HepG2 (cell line): Measurements from ENCODE around the gene RGL1. TPM values are rescaled to one million over a fixed set of nuclear protein-coding genes. Genes with fewer than 3 reads are reported as not detected.

Experiments
- ATAC-seq: fragments of 200-7000 bp; cut with Tn5 transposase; 3 replicates; pipeline ENCODE4 v1.9.1; 2020; ENCODE audit warnings: mild to moderate bottlenecking, moderate library complexity
- BruUV-seq: library from RNA; stranded (reverse); fragments of 400-500 nt; replicated peaks from 2 replicates; lab custom pipeline; 2021; lab: Mats Ljungman, UMichigan
- CTCF ChIA-PET: fragments of 300-600 bp; formaldehyde crosslinking; extraction: SDS; loops from one replicate; lab custom pipeline; 2021; ENCODE audit warnings: low total read pairs, inconsistent platforms, low intra/inter-chr PET ratio; lab: Yijun Ruan, JAX
- POLR2A ChIA-PET: fragments of 350-600 bp; sonication (Branson Sonifier 250); formaldehyde crosslinking; loops from one replicate; lab custom pipeline; 2020; ENCODE audit warnings: antibody characterized with exemption, inconsistent platforms; lab: Yijun Ruan, JAX
- DNase-seq: peaks from one replicate; pipeline ENCODE4 v3.0.0-alpha.2; 2015; ENCODE audit warnings: low spot score
- FAIRE-seq: peaks from 3 replicates; lab custom pipeline; 2011; peaks lifted over from hg19 to GRCh38; lab: Jason Lieb, UNC
- H2AFZ ChIP-seq: one replicate; pipeline ENCODE4 v1.6.1; 2011; ENCODE audit warnings: low read length, inconsistent platforms
- H3K27ac ChIP-seq: fragments of 300-600 bp; 3 replicates; pipeline ENCODE4 v1.8.0; 2011; ENCODE audit warnings: mixed run types, mild to moderate bottlenecking, mixed read lengths, low read length, inconsistent platforms; ENCODE audit not compliant: insufficient read depth; ENCODE audit errors: extremely low read length
- H3K27me3 ChIP-seq, 2 experiments: fragments of 200-600 bp in 1 of 2; 2 replicates in 1 of 2; 3 replicates in 1 of 2; pipeline versions ENCODE4 v1.6.0 to v1.8.0; 2011; ENCODE audit warnings: low read length in 2 of 2, mild to moderate bottlenecking in 2 of 2, moderate library complexity in 2 of 2, inconsistent platforms in 1 of 2; ENCODE audit not compliant: insufficient read depth in 2 of 2, control insufficient read depth in 1 of 2
- H3K36me3 ChIP-seq, 2 experiments: fragments of 200-600 bp in 1 of 2; replicated peaks in 1 of 2; 2 replicates in 1 of 2; 3 replicates in 1 of 2; pipeline versions ENCODE4 v1.5.1 to v1.8.0; 2011; ENCODE audit warnings: low read length in 2 of 2, inconsistent platforms in 1 of 2; ENCODE audit not compliant: insufficient read depth in 2 of 2, control insufficient read depth in 1 of 2
- H3K4me1 ChIP-seq: 2 replicates; pipeline ENCODE4 v1.5.1; 2012; ENCODE audit warnings: low read length, inconsistent platforms; ENCODE audit not compliant: insufficient read depth
- H3K4me2 ChIP-seq: 2 replicates; pipeline ENCODE4 v1.6.0; 2011; ENCODE audit warnings: low read depth, low read length, inconsistent platforms
- H3K4me3 ChIP-seq, 3 experiments: fragments of 200-600 bp in 1 of 3; sonication (generic), shearing (Covaris generic) in 1 of 3; replicated peaks in 1 of 3; 2 replicates each; pipeline ENCODE4 v1.5.1; 2011 to 2016; ENCODE audit warnings: low read length in 3 of 3, inconsistent platforms in 2 of 3, low read depth in 2 of 3, mild to moderate bottlenecking in 2 of 3, control low read depth in 1 of 3, mixed read lengths in 1 of 3; ENCODE audit not compliant: insufficient read depth in 1 of 3
- H3K79me2 ChIP-seq: one replicate; pipeline ENCODE4 v1.6.1; 2011; ENCODE audit warnings: low read length, inconsistent platforms; ENCODE audit not compliant: insufficient read depth
- H3K9ac ChIP-seq: 2 replicates; pipeline ENCODE4 v1.6.0; 2011; ENCODE audit warnings: mild to moderate bottlenecking, low read depth, low read length, inconsistent platforms; ENCODE audit not compliant: insufficient read depth
- H3K9me3 ChIP-seq: 2 replicates; pipeline ENCODE4 v1.5.1; 2012; ENCODE audit warnings: mild to moderate bottlenecking, low read length
- H4K20me1 ChIP-seq: 2 replicates; pipeline ENCODE4 v1.6.0; 2011; ENCODE audit warnings: inconsistent platforms, mild to moderate bottlenecking, low read length, moderate library complexity; ENCODE audit not compliant: insufficient read depth
- MAFF ChIP-seq: IDR thresholded peaks from 2 replicates; pipeline ENCODE4 v1.6.1; 2011; ENCODE audit warnings: low read depth, low read length, improper control_type of control experiment
- MAFK ChIP-seq, 2 experiments: IDR thresholded peaks in 1 of 2; conservative IDR thresholded peaks in 1 of 2; 2 replicates each; pipeline ENCODE4 v1.6.1; 2011; ENCODE audit warnings: improper control_type of control experiment in 2 of 2, low read length in 2 of 2
- MTERF4 ChIP-seq: sonication (generic); formaldehyde crosslinking; IDR thresholded peaks from 2 replicates; pipeline ENCODE4 v1.8.0; 2023; ENCODE audit warnings: mild to moderate bottlenecking, missing genetic modification reagents
- PHB2 ChIP-seq: fragments of 450-650 bp; IDR thresholded peaks from 2 replicates; pipeline ENCODE4 v1.6.1; 2018; ENCODE audit not compliant: partially characterized antibody
- SMARCC2 ChIP-seq: fragments of 450-650 bp; IDR thresholded peaks from 2 replicates; pipeline ENCODE4 v1.6.1; 2017; ENCODE audit warnings: antibody characterized with exemption, mild to moderate bottlenecking
- WIZ ChIP-seq: sonication (generic); formaldehyde crosslinking; IDR thresholded peaks from 2 replicates; pipeline ENCODE4 v1.5.1; 2020; ENCODE audit warnings: mild to moderate bottlenecking, missing genetic modification reagents
- ZNF251 ChIP-seq: sonication (generic); formaldehyde crosslinking; IDR thresholded peaks from 2 replicates; pipeline ENCODE4 v1.9.0; 2021; ENCODE audit warnings: mild to moderate bottlenecking, missing genetic modification reagents
- ZNF878 ChIP-seq: sonication (generic); formaldehyde crosslinking; IDR thresholded peaks from 2 replicates; pipeline ENCODE4 v1.8.1; 2023; ENCODE audit warnings: mild to moderate bottlenecking, missing genetic modification reagents, moderate library complexity
- WGBS: methylation state at CpG from one replicate; pipeline ENCODE4 v1.1.6; 2017; ENCODE audit warnings: low lambda C conversion rate; 5-methylcytosine and 5-hydroxymethylcytosine counted together
- in situ Hi-C: cut with HindIII; loops from 2 replicates; pipeline ENCODE4 v1.10.0; 2017; ENCODE audit warnings: low pct_unique_long_range_greater_than_20kb; ENCODE audit not compliant: extremely low pct_ligation_motif_present
- intact Hi-C: fragments of 100-400 bp; cut with micrococcal nuclease; formaldehyde crosslinking; loops from one replicate; pipeline ENCODE4 v1.10.0; 2022; ENCODE audit not compliant: unreplicated experiment
- polyA plus RNA-seq, 8 experiments: library from polyadenylated mRNA; depleted of rRNA in 3 of 8; stranded (reverse) in 7 of 8; unstranded in 1 of 8; fragments of >200 nt; fragmentation: Illumina TruSeq in 4 of 8; extraction: Trizol in 4 of 8; gene quantifications; 2 replicates each; pipeline versions ENCODE4 v1.2.1 to v1.2.3, GENCODE V29; 2011 to 2016; ENCODE audit warnings: low read depth in 4 of 8, missing spikeins in 1 of 8, mixed read lengths in 1 of 8; ENCODE audit not compliant: insufficient read depth in 1 of 8
- total RNA-seq, 5 experiments: library from RNA; depleted of rRNA; stranded (reverse); fragments of >200 nt; fragmentation: Illumina TruSeq; extraction: Trizol; gene quantifications; 2 replicates each; pipeline ENCODE4 v1.2.3, GENCODE V29; 2016; ENCODE audit warnings: low read depth in 1 of 5

Gene RGL1
- total and polyA plus RNA-seq, 2 of the 13 experiments (the other 11 are each of a cell fraction or from before 2014, with no cell fraction given) = 3.5 to 4.7 TPM

- intact Hi-C loops = no loop called here
- Histone ChIP-seq H3K79me2 (no peaks in the 10 kb centered on the region), H3K27me3 (no peaks in the 10 kb centered on the region; a peak in 1 of 5 replicates), H3K36me3 (no peaks in the 10 kb centered on the region), H3K4me1 (peaks cover 18% of the 10 kb centered on the region), H3K4me3 (no peak overlapping the region), H3K4me2 (no peak overlapping the region), H3K9ac (no peak overlapping the region), H4K20me1 (no peaks in the 10 kb centered on the region; the same call in 1 of the 2 replicates), H2AFZ (no peak overlapping the region), H3K9me3 (no peaks in the 10 kb centered on the region), H3K27ac (no peak overlapping the region)
- no peak for DNase-seq
- no peak for FAIRE-seq
- no peak for ATAC-seq
- ChIA-PET CTCF (no interaction called here), POLR2A (no interaction called here)
- no TSS peak for BruUV-seq
- in situ Hi-C loops = no loop called here
- WGBS = 92% methylated on average over 3 of the region's 3 CpGs
- no peak for TF ChIP-seq PHB2
- TF ChIP-seq MTERF4 (CRISPR knock-in tag) = no peak
- no peak for TF ChIP-seq ZNF878 (CRISPR knock-in tag)
- TF ChIP-seq MAFF = peak; percentile 87
- TF ChIP-seq WIZ (CRISPR knock-in tag) = no peak
- TF ChIP-seq ZNF251 (CRISPR knock-in tag) = no peak
- peak; percentile 83 to 93 for TF ChIP-seq MAFK (conservative IDR thresholded peaks at IDR 0.05 in 1 of 2, IDR thresholded peaks at IDR 0.05 in 1 of 2; ENCODE audit: low read length in 2 of 2)
Measured at GRCh38 chr1:183816110-183816509, 11.2 kb downstream of the RGL1 start.

- H3K4me1 ChIP-seq = peaks cover 9% of the 10 kb centered on the region
- FAIRE-seq (no peak), ATAC-seq (no peak), DNase-seq (no peak)
- ChIA-PET CTCF (no interaction called here), POLR2A (no interaction called here)
- no peaks in the 10 kb centered on the region for H3K36me3 ChIP-seq
- no peak overlapping the region for H3K4me3 ChIP-seq
- no peak overlapping the region for H3K9ac ChIP-seq
- BruUV-seq = no TSS peak
- H3K4me2 ChIP-seq = no peak overlapping the region
- 87% methylated on average over 5 of the region's 5 CpGs for WGBS
- TF ChIP-seq MAFF (0 out of 2 replicates have a peak, but pooled peaks have one; percentile 9), MAFK (conservative IDR thresholded peaks at IDR 0.05 in 1 of 2, IDR thresholded peaks at IDR 0.05 in 1 of 2; ENCODE audit: low read length in 2 of 2) (peak; percentile 49 to 61; a peak in 3 of 4 replicates), SMARCC2 (no peak)
- in situ Hi-C loops = no loop called here
- H3K79me2 ChIP-seq = no peaks in the 10 kb centered on the region
- H4K20me1 ChIP-seq = no peaks in the 10 kb centered on the region; the same call in 1 of the 2 replicates
- H2AFZ ChIP-seq = no peak overlapping the region
- intact Hi-C loops = no loop called here
- H3K9me3 ChIP-seq = no peaks in the 10 kb centered on the region
- no peak overlapping the region for H3K27ac ChIP-seq
- no peaks in the 10 kb centered on the region; a peak in 1 of 5 replicates for H3K27me3 ChIP-seq
Measured at GRCh38 chr1:183817576-183818288, 12.8 kb downstream of the RGL1 start.
